Liver (tissue), 3 donors: ENCODE data around the gene TMIE.

Source experiments
- ATF3 ChIP-seq: IDR thresholded peaks from 2 replicates; pipeline ENCODE4 v1.6.1; 2016; ENCODE audit warnings: antibody characterized with exemption
- TF ChIP-seq, protein P1 (sequence below): fragments of 150-350 bp; IDR thresholded peaks from 2 replicates; pipeline ENCODE4 v1.5.1; 2017; ENCODE audit warnings: improper control_type of control experiment, low read depth, low read length; ENCODE audit not compliant: missing input control
- TF ChIP-seq, protein P2 (sequence below): IDR thresholded peaks from 2 replicates; pipeline ENCODE4 v1.6.1; 2016; ENCODE audit warnings: antibody characterized with exemption, mild to moderate bottlenecking
- TF ChIP-seq, protein P3 (sequence below): IDR thresholded peaks from 2 replicates; pipeline ENCODE4 v1.6.1; 2016; ENCODE audit warnings: antibody characterized with exemption
- donor health status: healthy.
- donor health status: healthy.

GRCh38 chr3:46677411-46677726, 23.8 kb upstream of the TMIE start:
- TF ChIP-seq, protein P1, sequence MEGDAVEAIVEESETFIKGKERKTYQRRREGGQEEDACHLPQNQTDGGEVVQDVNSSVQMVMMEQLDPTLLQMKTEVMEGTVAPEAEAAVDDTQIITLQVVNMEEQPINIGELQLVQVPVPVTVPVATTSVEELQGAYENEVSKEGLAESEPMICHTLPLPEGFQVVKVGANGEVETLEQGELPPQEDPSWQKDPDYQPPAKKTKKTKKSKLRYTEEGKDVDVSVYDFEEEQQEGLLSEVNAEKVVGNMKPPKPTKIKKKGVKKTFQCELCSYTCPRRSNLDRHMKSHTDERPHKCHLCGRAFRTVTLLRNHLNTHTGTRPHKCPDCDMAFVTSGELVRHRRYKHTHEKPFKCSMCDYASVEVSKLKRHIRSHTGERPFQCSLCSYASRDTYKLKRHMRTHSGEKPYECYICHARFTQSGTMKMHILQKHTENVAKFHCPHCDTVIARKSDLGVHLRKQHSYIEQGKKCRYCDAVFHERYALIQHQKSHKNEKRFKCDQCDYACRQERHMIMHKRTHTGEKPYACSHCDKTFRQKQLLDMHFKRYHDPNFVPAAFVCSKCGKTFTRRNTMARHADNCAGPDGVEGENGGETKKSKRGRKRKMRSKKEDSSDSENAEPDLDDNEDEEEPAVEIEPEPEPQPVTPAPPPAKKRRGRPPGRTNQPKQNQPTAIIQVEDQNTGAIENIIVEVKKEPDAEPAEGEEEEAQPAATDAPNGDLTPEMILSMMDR, result no peak
- TF ChIP-seq, protein P2, sequence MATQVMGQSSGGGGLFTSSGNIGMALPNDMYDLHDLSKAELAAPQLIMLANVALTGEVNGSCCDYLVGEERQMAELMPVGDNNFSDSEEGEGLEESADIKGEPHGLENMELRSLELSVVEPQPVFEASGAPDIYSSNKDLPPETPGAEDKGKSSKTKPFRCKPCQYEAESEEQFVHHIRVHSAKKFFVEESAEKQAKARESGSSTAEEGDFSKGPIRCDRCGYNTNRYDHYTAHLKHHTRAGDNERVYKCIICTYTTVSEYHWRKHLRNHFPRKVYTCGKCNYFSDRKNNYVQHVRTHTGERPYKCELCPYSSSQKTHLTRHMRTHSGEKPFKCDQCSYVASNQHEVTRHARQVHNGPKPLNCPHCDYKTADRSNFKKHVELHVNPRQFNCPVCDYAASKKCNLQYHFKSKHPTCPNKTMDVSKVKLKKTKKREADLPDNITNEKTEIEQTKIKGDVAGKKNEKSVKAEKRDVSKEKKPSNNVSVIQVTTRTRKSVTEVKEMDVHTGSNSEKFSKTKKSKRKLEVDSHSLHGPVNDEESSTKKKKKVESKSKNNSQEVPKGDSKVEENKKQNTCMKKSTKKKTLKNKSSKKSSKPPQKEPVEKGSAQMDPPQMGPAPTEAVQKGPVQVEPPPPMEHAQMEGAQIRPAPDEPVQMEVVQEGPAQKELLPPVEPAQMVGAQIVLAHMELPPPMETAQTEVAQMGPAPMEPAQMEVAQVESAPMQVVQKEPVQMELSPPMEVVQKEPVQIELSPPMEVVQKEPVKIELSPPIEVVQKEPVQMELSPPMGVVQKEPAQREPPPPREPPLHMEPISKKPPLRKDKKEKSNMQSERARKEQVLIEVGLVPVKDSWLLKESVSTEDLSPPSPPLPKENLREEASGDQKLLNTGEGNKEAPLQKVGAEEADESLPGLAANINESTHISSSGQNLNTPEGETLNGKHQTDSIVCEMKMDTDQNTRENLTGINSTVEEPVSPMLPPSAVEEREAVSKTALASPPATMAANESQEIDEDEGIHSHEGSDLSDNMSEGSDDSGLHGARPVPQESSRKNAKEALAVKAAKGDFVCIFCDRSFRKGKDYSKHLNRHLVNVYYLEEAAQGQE, result no peak
- TF ChIP-seq, protein P3, sequence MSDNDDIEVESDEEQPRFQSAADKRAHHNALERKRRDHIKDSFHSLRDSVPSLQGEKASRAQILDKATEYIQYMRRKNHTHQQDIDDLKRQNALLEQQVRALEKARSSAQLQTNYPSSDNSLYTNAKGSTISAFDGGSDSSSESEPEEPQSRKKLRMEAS, result no peak
- TF ChIP-seq ATF3, result no peak
